Measurements from ENCODE around the gene KIAA0232.

Gene KIAA0232

DNA sequence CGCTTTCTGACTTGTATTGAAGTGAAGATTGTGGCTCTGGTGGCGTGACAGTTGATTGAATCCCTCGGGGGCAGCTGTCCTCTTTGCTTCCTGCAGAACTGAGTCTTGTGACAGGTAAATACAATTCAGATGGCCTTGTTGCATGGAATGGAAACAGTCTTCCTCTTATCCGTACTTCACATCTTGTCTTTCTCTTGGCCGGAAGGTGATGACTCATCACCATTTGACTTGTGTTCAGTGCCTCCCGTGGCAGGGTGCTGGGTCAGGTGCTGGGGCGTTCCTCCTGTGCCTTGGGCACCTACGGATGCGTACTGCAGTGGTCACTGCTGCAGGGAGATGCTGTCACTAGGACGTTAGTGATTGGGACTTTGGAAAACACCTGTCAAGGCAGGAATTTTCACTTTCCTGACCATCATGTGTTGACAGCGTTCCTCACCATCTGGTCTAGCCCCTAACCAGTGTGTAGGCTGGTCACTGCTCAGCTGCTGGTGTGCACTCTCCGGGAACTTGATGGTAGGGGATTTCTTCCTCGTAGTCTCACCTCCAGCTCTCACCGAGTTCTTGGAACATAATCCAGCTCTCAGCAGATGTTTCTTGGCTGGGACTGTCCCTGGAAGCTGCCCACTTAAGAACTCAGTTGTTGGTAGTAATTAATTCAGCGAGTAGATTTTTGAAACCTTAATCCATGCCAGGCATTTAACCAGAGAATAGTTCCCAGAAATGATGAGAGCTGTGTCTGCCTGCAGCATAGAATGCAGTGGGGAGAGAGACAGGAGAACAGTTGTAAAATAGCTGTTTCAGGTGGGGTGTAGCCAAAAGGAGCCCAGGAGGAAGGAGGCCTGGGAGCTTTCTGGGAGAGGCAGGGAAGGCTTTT is 134.3 kb downstream of the KIAA0232 start:
- H3K4me1 ChIP-seq (ENCODE audit: control insufficient read depth, insufficient read depth, low read length): peaks cover 42% of the 10 kb centered on the region
- H3K36me3 ChIP-seq (ENCODE audit: control insufficient read depth, insufficient read depth, low read length): no peaks in the 10 kb centered on the region
- H3K4me3 ChIP-seq (ENCODE audit: low read length): peak overlapping the region; percentile 10
- H3K27me3 ChIP-seq (ENCODE audit: control insufficient read depth, insufficient read depth, low read length): no peaks in the 10 kb centered on the region
- peak overlapping the region; percentile 56 for H3K9ac ChIP-seq (ENCODE audit: low read length)
- H3K9me3 ChIP-seq (ENCODE audit: control insufficient read depth, low read length): no peaks in the 10 kb centered on the region

GRCh38 chr4:6917461-6918271 is 135.1 kb downstream of the KIAA0232 start:
- Histone ChIP-seq H3K4me3 (ENCODE audit: low read length) (peak overlapping the region; percentile 15), H3K4me1 (ENCODE audit: control insufficient read depth, insufficient read depth, low read length) (peaks cover 42% of the 10 kb centered on the region), H3K27me3 (ENCODE audit: control insufficient read depth, insufficient read depth, low read length) (no peaks in the 10 kb centered on the region), H3K36me3 (ENCODE audit: control insufficient read depth, insufficient read depth, low read length) (no peaks in the 10 kb centered on the region), H3K9me3 (ENCODE audit: control insufficient read depth, low read length) (no peaks in the 10 kb centered on the region), H3K9ac (ENCODE audit: low read length) (peak overlapping the region; percentile 56)

- Histone ChIP-seq H3K4me1 (ENCODE audit: control insufficient read depth, insufficient read depth, low read length) (peaks cover 42% of the 10 kb centered on the region), H3K9ac (ENCODE audit: low read length) (peak overlapping the region; percentile 56), H3K36me3 (ENCODE audit: control insufficient read depth, insufficient read depth, low read length) (no peaks in the 10 kb centered on the region), H3K9me3 (ENCODE audit: control insufficient read depth, low read length) (no peaks in the 10 kb centered on the region), H3K4me3 (ENCODE audit: low read length) (peak overlapping the region; percentile 15), H3K27me3 (ENCODE audit: control insufficient read depth, insufficient read depth, low read length) (no peaks in the 10 kb centered on the region)
These were observed 135.8 kb downstream of the KIAA0232 start for GRCh38 chr4:6918338-6918737.

DNA sequence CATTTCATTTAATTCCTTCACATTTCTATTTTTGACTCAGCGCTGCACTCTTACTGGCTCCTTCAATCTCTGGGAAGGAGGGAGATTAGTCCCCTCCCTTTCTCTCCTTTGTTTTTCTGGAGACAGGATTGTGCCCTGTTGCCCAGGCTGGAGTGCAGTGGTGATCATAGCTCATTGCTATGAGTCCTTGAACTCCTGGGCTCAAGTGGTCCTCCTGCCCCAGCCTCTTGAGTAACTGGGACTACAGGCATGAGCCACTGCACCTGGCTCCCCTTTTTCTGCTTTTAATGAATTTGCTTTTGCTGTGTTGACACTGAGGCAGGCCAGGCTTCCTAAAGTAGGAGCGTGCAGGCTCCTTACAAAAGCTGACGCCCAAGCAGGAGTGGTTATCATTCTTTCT is 137.6 kb downstream of the KIAA0232 start:
- H3K27me3 ChIP-seq (ENCODE audit: control insufficient read depth, insufficient read depth, low read length): no peaks in the 10 kb centered on the region
- no peak overlapping the region for H3K9ac ChIP-seq (ENCODE audit: low read length)
- H3K4me1 ChIP-seq (ENCODE audit: control insufficient read depth, insufficient read depth, low read length): peaks cover 42% of the 10 kb centered on the region
- H3K36me3 ChIP-seq (ENCODE audit: control insufficient read depth, insufficient read depth, low read length): peaks cover 6% of the 10 kb centered on the region
- H3K9me3 ChIP-seq (ENCODE audit: control insufficient read depth, low read length): no peaks in the 10 kb centered on the region
- no peak overlapping the region for H3K4me3 ChIP-seq (ENCODE audit: low read length)

- H3K9me3 ChIP-seq (ENCODE audit: control insufficient read depth, low read length): no peaks in the 10 kb centered on the region
- peaks cover 15% of the 10 kb centered on the region for H3K4me1 ChIP-seq (ENCODE audit: control insufficient read depth, insufficient read depth, low read length)
- no peak overlapping the region for H3K4me3 ChIP-seq (ENCODE audit: low read length)
- no peaks in the 10 kb centered on the region for H3K27me3 ChIP-seq (ENCODE audit: control insufficient read depth, insufficient read depth, low read length)
- no peak overlapping the region for H3K9ac ChIP-seq (ENCODE audit: low read length)
- H3K36me3 ChIP-seq (ENCODE audit: control insufficient read depth, insufficient read depth, low read length): peaks cover 6% of the 10 kb centered on the region
These were observed 141.0 kb downstream of the KIAA0232 start for GRCh38 chr4:6923507-6923906.

DNA sequence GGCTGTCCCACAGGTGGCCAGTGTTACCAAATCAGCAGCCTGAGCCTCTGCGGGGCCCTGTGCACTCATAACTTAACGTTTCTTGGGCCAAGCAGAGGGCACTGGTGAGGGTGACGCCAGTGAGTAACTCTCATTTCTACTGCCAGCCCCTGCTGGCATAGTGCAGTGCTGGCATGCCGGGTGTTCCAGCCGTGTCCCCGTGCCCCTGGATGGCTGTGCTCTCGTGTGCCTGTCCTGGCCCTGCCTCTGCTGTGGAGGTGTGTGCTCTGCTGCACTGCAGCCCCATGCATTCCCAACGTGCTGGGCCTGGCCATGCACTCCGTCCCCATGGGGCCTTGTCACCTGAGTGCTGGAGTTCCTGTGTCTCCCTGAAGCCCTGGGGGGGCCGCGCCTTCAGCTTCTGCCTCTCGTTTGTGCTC is 141.8 kb downstream of the KIAA0232 start:
- peaks cover 15% of the 10 kb centered on the region for H3K4me1 ChIP-seq (ENCODE audit: control insufficient read depth, insufficient read depth, low read length)
- no peak overlapping the region for H3K9ac ChIP-seq (ENCODE audit: low read length)
- H3K36me3 ChIP-seq (ENCODE audit: control insufficient read depth, insufficient read depth, low read length): peaks cover 6% of the 10 kb centered on the region
- H3K27me3 ChIP-seq (ENCODE audit: control insufficient read depth, insufficient read depth, low read length): no peaks in the 10 kb centered on the region
- H3K4me3 ChIP-seq (ENCODE audit: low read length): no peak overlapping the region
- H3K9me3 ChIP-seq (ENCODE audit: control insufficient read depth, low read length): no peaks in the 10 kb centered on the region

DNA sequence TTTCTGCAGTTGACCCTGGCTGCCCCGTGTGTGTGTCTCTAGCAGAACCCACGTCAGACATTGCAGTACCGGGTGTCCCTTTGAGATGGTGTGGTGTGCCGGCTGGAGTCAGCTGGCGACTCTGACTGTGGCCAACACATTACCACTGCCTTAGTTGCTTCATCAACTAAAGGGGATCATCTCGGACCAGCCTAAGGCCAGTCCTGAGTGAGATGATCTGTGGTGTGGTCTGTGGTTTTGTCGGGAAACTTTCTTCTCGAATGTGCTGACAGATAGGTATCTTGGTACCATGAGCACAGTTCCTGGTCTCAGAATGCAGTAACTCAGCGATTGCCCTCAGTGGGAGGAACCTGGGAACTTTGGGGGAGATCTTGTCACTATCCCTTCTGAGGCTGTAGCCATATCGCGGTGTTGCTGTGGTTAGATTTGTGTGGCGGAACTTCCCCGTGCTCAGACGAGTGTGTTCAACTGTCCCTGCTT is 142.9 kb downstream of the KIAA0232 start:
- H3K9me3 ChIP-seq (ENCODE audit: control insufficient read depth, low read length): no peaks in the 10 kb centered on the region
- H3K4me1 ChIP-seq (ENCODE audit: control insufficient read depth, insufficient read depth, low read length): peaks cover 15% of the 10 kb centered on the region
- no peaks in the 10 kb centered on the region for H3K27me3 ChIP-seq (ENCODE audit: control insufficient read depth, insufficient read depth, low read length)
- peaks cover 6% of the 10 kb centered on the region for H3K36me3 ChIP-seq (ENCODE audit: control insufficient read depth, insufficient read depth, low read length)
- no peak overlapping the region for H3K9ac ChIP-seq (ENCODE audit: low read length)
- H3K4me3 ChIP-seq (ENCODE audit: low read length): no peak overlapping the region

- Histone ChIP-seq H3K27me3 (ENCODE audit: control insufficient read depth, insufficient read depth, low read length) (no peaks in the 10 kb centered on the region), H3K9me3 (ENCODE audit: control insufficient read depth, low read length) (no peaks in the 10 kb centered on the region), H3K4me1 (ENCODE audit: control insufficient read depth, insufficient read depth, low read length) (peaks cover 13% of the 10 kb centered on the region), H3K36me3 (ENCODE audit: control insufficient read depth, insufficient read depth, low read length) (peaks cover 6% of the 10 kb centered on the region), H3K4me3 (ENCODE audit: low read length) (no peak overlapping the region), H3K9ac (ENCODE audit: low read length) (no peak overlapping the region)
These were observed 143.6 kb downstream of the KIAA0232 start for GRCh38 chr4:6926081-6926480.

GRCh38 chr4:6926681-6927478 is 144.4 kb downstream of the KIAA0232 start:
- Histone ChIP-seq H3K4me1 (ENCODE audit: control insufficient read depth, insufficient read depth, low read length) (peaks cover 13% of the 10 kb centered on the region), H3K9ac (ENCODE audit: low read length) (no peak overlapping the region), H3K4me3 (ENCODE audit: low read length) (no peak overlapping the region), H3K36me3 (ENCODE audit: control insufficient read depth, insufficient read depth, low read length) (peaks cover 6% of the 10 kb centered on the region), H3K27me3 (ENCODE audit: control insufficient read depth, insufficient read depth, low read length) (no peaks in the 10 kb centered on the region), H3K9me3 (ENCODE audit: control insufficient read depth, low read length) (no peaks in the 10 kb centered on the region)

- Histone ChIP-seq H3K4me1 (ENCODE audit: control insufficient read depth, insufficient read depth, low read length) (peaks cover 13% of the 10 kb centered on the region), H3K36me3 (ENCODE audit: control insufficient read depth, insufficient read depth, low read length) (peaks cover 6% of the 10 kb centered on the region), H3K4me3 (ENCODE audit: low read length) (no peak overlapping the region), H3K9me3 (ENCODE audit: control insufficient read depth, low read length) (no peaks in the 10 kb centered on the region), H3K9ac (ENCODE audit: low read length) (no peak overlapping the region), H3K27me3 (ENCODE audit: control insufficient read depth, insufficient read depth, low read length) (no peaks in the 10 kb centered on the region)
These were observed 145.6 kb downstream of the KIAA0232 start for GRCh38 chr4:6928081-6928480.

DNA sequence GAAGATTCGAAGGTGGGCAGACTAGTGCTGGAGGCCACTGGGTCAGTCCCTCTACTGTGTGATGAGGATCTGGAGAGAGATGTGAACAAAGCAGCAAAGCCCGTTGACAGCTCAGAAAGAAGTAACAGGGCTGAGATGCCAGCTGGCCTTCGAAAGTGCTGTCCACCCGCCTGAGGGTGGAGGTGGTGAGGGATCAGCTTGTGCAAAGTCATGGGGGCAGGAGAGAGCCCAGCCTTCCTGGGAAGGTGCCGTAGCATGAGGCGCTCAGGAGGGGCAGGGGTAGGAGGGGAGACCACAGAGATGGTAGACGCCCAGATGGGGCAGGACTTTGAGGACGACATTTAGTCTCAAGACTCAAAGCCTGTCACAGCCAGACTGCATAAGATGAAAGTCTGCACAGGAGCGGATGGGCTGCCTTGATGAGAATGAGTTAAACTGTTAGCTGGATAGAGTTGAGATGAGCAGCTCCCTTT is 146.8 kb downstream of the KIAA0232 start:
- H3K27me3 ChIP-seq (ENCODE audit: control insufficient read depth, insufficient read depth, low read length): no peaks in the 10 kb centered on the region
- H3K4me1 ChIP-seq (ENCODE audit: control insufficient read depth, insufficient read depth, low read length): peaks cover 13% of the 10 kb centered on the region
- H3K9ac ChIP-seq (ENCODE audit: low read length): no peak overlapping the region
- H3K4me3 ChIP-seq (ENCODE audit: low read length): no peak overlapping the region
- H3K9me3 ChIP-seq (ENCODE audit: control insufficient read depth, low read length): no peaks in the 10 kb centered on the region
- H3K36me3 ChIP-seq (ENCODE audit: control insufficient read depth, insufficient read depth, low read length): no peaks in the 10 kb centered on the region
